Activated CD4-positive, CD25-positive, alpha-beta regulatory T cell (primary cell): ENCODE measurements around the gene NKIRAS2.
A peak's percentile ranks its signal among the peaks of the same experiment; 100 is the strongest.
"Not testable (repeated sequence)": the region's sequence is repeated elsewhere in the genome, so short reads cannot be mapped to it uniquely, and the experiment has no call there.

ENCODE experiments used
- DNase-seq, 4 experiments: peaks; one replicate each; lab custom pipeline; 2025; lab: John Stamatoyannopoulos, UW

The NKIRAS2 gene

DNA sequence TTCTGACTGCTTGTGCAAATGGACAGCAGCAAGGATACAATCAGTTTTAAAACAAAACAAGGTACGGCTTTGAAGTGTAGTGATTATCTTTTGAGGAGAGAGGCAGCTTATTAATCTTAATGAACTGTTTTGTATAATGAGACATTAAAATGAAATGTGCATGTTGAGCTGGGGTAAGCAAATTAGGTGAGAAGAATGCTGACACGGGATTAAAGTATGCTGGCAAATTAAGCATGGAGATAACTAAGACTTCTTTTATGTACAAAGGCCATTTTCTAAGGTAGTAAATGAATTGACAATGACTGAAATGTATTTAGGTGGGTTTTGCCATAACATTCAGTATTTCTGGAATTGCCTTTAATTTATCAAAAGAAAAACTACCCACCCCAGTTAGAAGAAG, 21.4 kb upstream of the NKIRAS2 start:
- no peak for DNase-seq

DNA sequence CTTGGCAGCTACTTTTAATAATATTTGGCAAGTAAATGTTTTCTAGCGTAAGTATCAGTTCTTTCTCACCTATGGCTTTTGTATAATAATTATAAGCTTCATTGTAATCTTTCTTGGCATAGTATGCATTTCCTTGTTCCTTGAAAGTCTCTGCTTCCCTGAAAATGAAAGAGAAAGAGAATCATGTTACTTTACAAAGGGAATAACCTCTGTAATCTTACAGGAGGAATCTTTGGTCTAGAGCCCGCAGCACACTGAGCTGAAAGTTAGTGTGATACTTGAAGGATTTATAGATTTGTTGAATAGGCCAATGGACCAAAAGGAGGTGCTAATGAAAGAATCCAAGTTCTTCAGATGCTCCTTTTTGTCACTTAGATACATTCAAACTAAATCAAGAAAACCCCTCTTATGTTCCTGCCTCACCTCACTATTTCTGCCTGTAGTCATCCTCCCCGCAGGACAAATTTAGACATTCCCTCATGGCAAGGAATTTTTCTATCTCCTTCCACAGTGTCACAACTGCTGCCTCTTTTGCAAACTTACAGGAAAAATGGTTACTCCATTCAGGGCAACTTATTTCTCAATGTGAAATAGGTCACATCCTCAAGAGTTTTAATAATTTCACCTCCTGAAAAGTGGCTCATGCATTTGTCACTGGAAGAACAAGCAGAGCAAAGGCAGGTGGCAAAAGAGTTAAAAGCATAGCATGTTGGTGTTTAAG, 19.3 kb upstream of the NKIRAS2 start:
- no peak for DNase-seq

DNA sequence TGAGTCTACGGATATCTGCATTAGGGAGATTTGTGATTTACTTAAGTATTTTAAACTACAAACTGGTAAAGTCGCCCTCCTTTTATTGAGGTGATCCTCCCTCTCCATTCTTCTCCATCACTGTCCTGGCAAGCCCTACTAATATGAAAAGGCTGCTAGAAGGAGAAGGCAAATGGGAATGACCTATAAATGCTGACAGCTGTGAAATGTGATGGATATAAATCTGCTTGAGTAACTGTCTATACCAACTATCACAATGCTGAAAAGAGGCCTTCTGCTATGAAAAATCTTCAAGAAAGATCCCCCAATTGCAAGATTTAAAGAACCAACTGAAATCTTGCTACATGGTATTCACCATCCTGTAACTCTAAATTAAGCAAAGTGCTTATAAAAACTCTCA, 18.2 kb upstream of the NKIRAS2 start:
- no peak for DNase-seq

DNA sequence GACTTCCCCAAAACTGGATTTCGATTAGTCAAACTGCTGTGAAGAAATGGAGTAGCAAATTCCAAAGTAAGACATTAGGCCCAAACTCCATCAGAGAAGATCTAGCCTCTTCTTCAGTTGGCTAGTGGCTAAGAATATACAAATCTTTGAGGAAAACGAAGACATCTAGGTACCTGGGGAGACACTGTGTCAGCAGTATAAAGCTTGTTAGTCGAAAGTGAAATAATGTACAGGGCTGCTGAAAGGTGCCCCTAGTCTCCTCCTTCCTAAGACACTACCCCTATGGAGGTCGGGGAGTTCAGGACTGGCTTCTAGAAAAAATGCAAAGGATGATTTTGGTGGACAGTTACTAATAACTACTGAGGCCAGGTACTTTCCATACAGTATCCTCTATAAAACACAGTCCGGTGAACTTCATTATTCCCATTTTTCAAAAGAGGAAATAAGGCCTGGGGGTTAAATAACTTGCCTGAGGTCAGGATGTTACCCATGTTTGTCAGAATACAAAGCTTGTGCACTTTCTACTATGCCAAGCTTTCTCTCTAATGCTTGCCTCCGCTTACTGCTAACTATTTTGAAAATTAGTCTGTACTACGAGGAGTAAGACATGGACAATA, 17.6 kb upstream of the NKIRAS2 start:
- DNase-seq = no peak

DNA sequence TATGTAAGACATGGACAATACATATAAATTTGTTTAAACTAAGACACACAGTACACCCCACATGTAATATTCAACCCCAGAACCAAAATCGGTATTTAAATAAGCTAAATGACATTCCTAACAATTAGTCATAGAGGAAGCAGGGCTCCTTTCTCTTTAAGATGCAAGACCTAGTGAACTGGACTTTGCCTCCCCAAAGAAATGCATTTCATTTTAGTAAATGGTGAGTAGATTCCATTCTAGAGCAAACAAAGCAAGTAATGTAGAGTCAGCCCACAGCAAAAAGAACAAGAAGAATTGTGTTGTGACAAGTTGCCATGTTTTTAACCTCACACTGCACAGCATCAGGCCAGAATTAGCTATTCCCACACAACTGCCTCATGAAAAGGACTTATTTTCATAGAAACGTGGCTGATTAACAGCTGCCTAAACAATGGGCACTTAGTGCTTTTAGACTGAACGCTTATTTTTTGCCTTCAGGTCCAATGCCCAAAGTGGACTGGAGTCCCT, 17.0 kb upstream of the NKIRAS2 start:
- DNase-seq = no peak

DNA sequence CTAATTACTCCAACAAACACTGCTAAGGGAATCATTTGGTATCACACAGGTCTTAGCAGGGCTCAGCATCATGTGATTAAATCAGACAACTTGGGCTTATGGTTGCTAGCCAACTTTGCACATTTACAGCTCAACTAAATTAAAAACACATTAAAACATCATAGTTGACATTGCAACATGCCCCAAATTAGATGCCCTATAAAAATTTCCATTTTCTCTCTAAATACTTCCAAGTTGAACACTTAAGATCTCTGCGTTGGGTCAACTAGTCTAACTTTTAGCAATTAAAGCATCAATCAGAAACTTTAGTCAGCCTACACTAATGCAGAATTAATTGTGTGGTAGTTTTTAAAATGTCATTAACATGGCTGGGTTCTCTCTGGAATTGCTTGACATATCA, 14.7 kb upstream of the NKIRAS2 start:
- DNase-seq = no peak

DNA sequence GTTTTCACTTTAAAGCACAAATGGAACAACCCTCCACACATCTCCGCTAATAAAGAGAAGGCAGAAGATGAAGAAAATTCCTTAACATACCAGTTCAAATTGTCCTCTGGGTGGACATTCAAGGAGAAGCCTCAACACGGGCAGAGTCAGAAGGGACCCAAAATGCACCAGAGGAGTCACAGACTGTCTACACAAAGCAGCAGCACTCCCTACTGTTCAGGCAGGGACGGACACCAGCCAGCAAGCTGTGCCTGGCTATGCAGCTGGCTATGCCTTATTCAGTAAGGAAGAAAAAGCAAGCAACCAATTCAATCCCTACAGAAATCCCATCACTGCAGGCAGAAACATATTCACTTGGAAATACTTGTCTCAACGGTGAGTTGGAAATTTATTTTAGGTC, 10.7 kb upstream of the NKIRAS2 start:
- DNase-seq = no peak

DNA sequence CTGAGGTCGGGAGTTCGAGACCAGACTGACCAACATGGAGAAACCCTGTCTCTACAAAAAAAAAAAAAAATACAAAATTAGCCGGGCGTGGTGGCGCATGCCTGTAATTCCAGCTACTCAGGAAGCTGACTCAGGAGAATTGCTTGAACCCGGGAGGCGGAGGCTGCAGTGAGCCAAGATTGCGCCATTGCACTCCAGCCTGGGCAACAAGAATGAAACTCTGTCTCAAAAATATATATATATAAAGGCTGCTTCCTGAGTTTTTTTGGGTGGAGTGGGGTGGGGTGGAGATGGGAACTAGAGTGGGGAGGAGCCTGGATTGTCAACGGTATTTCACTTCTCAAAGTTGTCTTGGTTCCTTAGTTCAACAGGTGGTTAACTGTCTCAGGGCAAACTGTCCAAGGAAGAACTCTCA, 9.6 kb upstream of the NKIRAS2 start:
- not testable (repeated sequence) for DNase-seq

DNA sequence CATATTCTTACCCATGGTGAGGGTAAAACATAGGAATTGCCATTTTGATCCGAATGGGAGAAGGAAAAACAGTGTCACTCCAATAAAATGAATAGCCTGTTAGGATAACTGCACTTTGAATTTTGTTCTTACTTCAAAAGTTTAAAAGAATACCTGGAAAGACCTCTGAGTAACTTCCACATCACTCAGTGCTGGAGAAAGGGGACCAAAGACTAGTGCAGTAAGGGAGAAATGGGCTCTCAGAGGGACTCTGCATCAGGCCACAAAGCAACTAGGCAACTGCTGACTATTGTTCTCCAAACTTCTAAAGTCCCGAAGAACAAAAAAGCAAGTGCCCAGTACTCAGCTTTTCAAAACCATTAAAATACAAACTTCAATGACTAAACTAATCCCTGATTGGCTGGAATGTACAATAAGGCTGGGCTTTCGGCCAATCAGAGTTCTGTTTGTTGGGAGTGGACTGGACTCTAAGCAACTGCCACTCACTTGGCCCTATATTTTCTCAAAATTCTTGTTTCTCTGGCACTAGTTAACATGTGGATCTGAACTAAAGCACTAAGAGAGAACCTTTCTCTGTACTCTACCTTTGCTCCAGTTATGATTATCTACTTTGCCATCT, 8.9 kb upstream of the NKIRAS2 start:
- DNase-seq = no peak

DNA sequence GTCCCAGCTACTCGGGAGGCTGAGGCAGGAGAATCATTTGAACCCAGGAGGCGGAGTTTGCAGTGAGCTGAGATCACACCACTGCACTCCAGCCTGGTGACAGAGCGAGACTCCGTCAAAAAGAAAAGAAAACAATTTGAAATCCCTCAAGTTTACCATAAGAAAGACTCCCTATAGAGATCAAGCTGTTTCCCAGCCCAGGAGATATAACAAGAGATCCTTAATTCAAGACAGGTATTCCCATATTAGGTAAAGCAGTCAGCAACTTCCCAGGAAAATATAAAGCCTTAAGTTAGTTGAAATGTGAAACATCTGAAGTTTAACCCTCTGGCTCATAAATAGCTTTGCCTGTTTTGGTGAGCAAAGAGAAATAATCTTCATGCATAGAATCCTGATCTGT, 7.5 kb upstream of the NKIRAS2 start:
- DNase-seq = not testable (repeated sequence)

DNA sequence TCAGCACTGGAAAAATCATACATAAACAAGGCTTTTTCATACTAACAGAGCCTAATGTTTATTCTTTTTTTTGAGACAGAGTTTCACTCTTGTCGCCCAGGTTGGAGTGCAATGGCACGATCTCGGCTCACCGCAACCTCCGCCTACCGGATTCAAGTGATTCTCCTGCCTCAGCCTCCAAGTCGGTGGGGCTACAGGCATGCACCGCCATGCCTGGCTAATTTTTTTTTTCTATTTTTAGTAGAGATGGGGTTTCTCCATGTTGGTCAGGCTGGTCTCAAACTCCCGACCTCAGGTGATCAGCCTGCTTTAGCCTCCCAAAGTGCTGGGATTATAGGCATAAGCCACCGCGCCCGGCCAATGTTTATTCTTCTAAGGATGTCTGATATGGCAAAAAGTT, 6.2 kb upstream of the NKIRAS2 start:
- not testable (repeated sequence) for DNase-seq

DNA sequence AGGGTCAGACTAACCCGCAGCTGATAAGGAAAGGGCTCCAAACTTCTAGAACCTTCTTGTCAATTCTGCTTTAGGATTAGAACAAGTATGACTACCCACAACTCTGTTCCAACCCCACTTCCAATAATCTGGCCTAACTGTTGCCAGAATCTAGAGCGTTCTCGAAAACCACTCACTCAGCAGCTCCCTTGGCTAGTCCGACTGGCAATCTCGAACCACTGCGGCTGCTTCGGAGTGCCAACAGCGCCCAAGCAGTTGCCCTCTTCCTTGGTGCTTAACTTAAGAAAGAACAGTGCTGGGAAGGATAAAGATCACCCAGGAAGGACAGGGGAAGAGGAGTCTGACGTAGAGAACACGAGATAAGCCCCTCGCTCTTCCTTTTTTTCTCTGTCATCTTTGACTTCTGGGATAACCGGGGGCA, 3.5 kb upstream of the NKIRAS2 start:
- no peak for DNase-seq

DNA sequence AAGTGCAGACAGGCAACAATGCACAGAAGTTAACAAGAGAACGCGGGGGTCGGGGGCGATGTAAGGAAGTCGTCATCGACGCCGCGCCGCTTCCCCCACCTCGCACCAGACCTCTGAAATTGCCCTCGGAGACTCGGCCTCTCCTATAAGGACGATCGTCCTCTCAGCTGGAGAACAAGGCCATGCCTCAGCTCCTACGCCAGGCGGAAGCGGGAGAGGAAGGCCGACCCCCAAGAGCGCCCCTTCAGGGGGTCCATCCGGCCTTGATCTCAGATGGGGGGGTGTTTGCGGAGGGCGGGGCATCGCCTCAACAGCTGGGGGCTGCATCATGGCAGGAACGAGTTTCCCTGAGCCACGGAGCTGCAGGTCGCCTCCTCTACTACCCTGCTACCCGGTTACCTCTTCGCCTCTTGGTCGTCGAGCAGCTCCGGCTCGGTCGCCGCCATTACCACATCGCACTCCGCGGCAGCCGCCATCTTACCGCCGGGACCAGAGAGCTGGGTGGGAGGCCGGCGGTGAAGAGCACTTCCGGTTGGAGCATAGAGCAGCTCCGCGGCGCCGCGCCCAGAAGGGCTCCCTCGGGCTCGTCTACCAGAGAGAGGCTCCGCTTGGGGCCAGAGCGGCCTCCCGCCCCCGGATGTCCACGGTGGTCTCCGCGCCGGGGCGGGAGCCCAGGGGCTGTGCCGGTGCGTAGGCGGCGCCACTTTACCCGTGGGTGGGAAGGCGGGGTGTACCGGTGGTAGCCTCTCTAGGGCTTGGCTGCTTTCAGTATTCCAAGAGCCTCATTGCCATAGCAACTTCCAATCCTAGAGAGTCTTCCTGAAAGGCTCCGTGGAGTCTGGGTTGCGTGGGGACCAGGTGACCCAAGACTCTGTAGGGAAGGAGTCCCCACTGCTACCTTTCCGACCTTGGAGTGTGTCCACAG, 2.7 kb upstream of the NKIRAS2 start, which contains the start of gene DNAJC7:
DNAJC7 (minus strand) TSS at position 499 of the 925 bp plus-strand sequence; CDS start at position 476, 23 bp downstream.
- DNase-seq = peak; percentile 71 to 88 (median 78)

DNA sequence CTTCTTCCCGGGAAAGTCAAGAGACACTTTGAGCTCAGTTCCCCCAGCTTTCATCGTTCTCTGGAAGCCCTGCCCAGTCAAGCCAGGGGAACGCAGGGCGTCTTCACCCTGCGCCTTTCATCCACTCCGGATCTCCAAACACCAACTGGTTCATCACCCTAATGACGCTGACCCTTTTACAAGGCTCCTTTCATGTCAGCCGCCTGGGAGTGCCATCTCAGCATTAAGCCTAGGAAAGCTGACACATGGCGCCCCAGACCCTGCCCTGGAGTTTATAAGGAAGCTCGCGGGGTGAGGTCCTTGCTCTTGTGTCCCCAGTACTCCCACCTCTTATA, 2.1 kb upstream of the NKIRAS2 start:
- DNase-seq = no peak

DNA sequence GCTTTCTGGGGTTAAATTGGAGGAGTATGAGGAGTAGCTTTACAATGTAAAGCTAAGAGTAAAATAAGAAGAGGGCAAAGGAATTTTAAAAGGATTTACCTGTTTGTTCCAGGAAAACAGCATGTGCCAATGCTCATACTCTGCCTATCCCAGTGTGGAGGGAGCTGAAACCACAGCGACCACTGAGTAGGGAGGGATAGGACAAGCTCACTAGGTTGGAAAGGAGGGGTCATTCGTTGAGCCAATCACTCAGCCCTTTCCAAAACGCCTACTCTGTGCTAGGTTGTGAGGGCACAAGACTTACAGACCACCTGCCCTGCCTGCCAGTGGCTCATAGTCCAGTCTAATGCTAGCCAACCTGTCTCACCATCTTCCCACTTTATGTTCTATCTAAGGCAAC, 1.6 kb upstream of the NKIRAS2 start:
- no peak for DNase-seq

DNA sequence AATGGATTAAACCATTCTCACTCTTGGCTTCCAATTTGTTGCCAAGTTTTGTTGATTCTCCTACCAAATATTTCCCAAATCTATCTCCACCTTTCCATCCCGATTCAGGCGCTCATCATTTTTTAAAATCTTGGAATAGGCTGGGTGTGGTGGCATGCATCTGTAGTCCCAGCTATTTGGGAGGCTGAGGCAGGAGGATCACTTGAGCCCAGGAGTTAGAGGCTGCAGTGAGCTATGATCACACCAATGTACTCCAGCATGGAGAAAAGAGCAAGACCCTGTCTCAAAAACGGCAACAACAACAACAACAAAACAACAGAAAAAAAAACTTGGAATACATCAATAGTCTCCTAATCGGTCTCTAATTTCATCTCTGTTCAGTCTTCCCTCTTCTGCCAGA, 902 bp upstream of the NKIRAS2 start:
- DNase-seq = no peak

DNA sequence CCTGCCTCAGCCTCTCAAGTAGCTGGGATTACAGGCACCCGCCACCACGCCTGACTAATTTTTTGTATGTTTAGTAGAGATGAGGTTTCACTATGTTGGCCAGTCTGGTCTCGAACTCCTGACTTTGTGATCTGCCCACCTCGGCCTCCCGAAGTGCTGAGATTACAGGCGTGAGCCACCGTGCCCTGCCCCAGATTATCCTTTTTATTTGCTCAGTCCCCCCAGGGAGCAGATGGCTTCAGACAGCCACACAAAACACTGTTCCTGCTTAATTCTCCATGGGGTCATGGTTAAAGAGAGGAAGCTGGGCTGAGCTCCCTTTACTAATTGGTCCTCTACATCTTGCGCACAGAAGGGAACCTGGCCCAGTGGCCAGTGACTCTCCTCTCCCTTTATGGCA, 955 bp downstream of the NKIRAS2 start:
- DNase-seq = not testable (repeated sequence)

DNA sequence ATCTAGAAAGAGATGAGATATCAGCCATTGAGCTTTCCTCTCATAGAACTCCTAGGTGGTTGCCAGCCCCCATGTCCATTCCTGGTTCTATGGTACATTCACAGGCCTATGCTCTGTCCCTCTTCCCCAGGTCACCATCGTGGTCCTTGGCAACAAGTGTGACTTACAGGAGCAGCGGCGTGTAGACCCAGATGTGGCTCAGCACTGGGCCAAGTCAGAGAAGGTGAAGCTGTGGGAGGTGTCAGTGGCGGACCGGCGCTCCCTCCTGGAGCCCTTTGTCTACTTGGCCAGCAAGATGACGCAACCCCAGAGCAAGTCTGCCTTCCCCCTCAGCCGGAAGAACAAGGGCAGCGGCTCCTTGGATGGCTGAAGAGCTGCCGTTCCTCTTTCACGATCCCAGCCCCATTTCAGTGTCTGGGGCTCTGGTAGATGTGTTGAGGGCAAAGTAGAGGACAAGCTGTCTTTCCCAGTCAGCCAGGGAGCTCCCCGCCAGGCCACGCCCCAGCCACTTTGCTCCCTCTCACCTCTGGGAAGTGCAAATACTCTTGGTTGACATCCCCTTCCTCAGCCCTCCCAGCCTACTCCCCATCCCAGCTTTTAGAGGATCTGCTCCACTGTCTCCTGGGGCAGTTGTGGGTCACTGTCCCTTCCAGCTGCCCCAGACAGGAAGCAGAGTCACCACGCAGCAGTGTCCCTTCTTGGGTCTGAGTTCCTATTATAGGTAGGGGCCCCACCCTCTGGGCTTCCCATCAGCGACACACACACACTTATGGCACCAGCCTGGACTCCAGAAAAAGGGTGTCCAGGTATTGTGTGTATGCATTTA, 3.8 kb downstream of the NKIRAS2 start:
- DNase-seq = no peak

DNA sequence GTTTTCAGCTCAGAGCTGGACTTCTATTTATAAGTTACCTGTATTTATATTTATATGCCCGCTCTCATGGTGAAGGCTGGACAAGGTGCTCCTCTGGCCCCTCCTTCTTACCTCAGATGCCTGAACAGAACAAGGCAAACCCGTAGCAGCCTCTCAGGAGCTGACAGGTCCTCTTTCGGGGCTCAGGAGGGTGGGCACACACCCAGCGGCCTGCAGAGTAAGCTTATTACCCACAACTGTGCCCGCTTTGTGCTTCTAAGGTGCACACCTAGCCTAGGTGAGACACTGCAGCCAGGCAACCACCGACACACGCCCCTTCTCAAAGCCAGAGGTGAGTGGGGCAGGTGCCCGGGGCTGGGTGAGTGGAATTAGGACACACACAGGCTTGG, 5.3 kb downstream of the NKIRAS2 start:
- DNase-seq = no peak

DNA sequence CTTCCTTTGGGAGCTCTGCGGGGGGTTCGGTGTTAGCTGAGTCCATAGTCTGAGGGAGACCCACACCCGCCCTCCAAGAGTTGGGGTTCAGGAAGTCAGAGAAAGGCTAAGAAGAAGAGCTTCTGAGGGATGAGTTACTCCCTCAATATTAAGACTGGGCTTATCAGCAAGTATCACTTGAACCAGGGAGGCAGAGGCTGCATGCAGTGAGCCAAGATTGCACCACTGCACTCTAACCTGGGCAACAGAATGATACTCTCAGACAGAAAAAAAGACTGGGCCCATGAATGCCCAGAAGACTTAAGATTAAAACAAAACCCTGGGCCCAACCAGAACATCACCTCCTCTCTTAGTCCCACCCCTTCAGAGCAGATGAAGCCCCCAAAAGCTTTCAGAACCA, 6.0 kb downstream of the NKIRAS2 start:
- no peak for DNase-seq

DNA sequence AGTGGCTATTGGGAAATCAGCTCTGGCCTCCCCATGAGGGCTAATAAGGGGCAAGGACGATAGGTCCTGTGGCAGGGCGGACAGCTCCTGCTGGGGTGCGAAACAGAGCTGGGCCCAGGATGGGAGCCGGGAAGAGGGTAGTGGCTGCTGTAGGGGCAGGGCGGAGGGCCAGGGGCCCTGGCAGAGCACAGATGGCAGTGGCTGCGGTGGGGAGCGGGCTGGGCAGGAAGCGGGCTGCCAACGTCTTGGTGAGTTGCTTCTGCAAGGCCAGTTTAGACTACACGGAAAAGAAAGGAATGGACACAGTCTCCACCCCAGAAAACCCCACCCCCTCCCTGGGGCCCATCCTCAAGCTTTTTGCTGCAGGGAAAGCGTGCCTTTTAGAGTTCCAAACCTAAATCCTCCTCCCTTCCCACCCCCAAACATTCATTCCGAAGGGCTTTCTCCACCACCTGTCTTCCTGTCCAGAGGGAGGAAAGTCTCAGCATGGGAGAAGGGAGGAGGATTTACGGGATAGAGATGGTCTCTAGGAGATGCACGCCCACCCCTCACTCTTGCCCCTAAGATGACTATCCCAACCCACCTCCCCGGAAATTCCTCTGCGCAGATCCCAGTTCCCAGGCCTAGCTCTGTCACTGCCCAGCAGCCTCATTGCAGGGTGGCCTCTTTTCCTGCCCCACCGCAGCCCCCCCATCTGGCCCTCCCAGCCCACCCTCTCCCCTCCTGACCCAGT, 7.1 kb downstream of the NKIRAS2 start:
- DNase-seq = no peak
